Activated CD4-positive, alpha-beta memory T cell treated with anti-CD3 and anti-CD28 coated beads, Interleukin-2, amount 10 ng/mL, durations not matched to agents 7 days and 5 days (primary cell): ENCODE results near the gene MICALL1. TPM values are rescaled to one million over a fixed set of nuclear protein-coding genes. Genes with fewer than 3 reads are reported as not detected.
A peak's percentile ranks its signal among the peaks of the same experiment; 100 is the strongest.

ENCODE experiments used
- CTCF ChIA-PET: fragments of 350-600 bp; sonication (Branson Sonifier 250); formaldehyde crosslinking; loops from one replicate; lab custom pipeline; 2021; ENCODE audit warnings: antibody characterized with exemption, inconsistent platforms; lab: Charles Lee
- POLR2A ChIA-PET: fragments of 350-600 bp; sonication (Branson Sonifier 250); formaldehyde crosslinking; loops from one replicate; lab custom pipeline; 2021; ENCODE audit warnings: antibody characterized with exemption; lab: Charles Lee
- DNase-seq: peaks from one replicate; pipeline ENCODE4 v3.0.0-alpha.2; 2020
- H3K27ac Mint-ChIP-seq: one replicate; pipeline ENCODE4 v1.8.0; 2021; ENCODE audit warnings: mild to moderate bottlenecking, mixed read lengths
- H3K27me3 Mint-ChIP-seq: one replicate; pipeline ENCODE4 v1.8.0; 2021; ENCODE audit warnings: mixed read lengths
- H3K36me3 Mint-ChIP-seq: one replicate; pipeline ENCODE4 v1.8.0; 2021; ENCODE audit warnings: low read depth, mixed read lengths
- H3K4me1 Mint-ChIP-seq: one replicate; pipeline ENCODE4 v1.8.0; 2021; ENCODE audit warnings: mixed read lengths
- H3K4me3 Mint-ChIP-seq: one replicate; pipeline ENCODE4 v1.8.0; 2021; ENCODE audit warnings: mild to moderate bottlenecking, mixed read lengths
- H3K9me3 Mint-ChIP-seq: one replicate; pipeline ENCODE4 v1.8.0; 2021; ENCODE audit warnings: mixed read lengths
- total RNA-seq, 2 experiments: library from RNA; stranded (reverse); gene quantifications; one replicate each; pipeline ENCODE4 v1.2.3, GENCODE V29; 2021

The MICALL1 gene
- total RNA-seq, 2 experiments from 2014 or later: 21.8 to 24.1 TPM

DNA sequence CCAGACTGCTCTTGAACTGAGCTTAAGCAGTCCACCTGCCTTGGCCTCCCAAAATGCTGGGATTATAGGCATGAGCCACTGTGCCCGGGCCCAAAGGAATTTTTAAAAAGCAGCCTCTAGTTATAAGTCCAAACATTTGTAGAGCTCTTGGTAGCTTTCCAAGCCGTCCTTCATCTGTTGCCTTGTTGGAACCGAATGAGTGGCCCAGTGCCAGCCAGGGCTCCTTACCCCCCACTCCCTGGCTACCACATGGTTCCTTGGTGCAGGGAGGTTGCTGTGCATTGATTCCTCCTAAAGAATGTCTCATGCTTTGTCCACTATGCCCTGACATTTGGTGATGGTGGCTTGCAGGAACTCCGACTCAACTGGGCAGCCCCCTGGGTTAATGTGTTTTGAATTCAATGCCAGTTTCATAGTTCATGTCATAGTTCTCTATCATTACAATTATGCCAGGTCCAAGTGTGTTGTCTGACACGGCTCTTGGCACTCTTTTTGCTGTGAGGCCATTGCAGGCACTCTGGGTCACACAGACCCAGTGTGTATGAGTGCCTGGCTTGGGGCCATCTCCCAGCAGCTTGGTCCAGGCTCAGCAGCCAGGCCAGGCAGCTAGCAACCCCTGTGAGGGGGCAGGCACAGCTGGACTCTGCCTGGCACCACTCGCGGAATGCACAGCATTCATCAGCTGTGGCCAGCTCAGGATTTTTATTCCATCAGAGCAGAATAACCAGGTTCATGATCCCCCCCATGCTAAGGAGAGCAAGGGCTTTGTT lies 13.3 kb upstream of the MICALL1 start:
- no peak for DNase-seq
- Mint-ChIP-seq H3K27ac (no peak overlapping the region), H3K4me1 (peaks cover 29% of the 10 kb centered on the region), H3K27me3 (no peaks in the 10 kb centered on the region), H3K4me3 (no peak overlapping the region), H3K9me3 (no peaks in the 10 kb centered on the region), H3K36me3 (peaks cover 26% of the 10 kb centered on the region)
- ChIA-PET POLR2A (interaction anchor here (0.7 to 1.6 kb wide), 3 partner anchors 12 to 85 kb away, joined by 3 read pairs; partner anchors contain the start of genes GCAT and MICALL1), CTCF (interaction anchor here (0.6 to 2.0 kb wide), 4 partner anchors 29 to 72 kb away, joined by 3 to 4 read pairs (median 4); no protein-coding TSS in a partner anchor)

DNA sequence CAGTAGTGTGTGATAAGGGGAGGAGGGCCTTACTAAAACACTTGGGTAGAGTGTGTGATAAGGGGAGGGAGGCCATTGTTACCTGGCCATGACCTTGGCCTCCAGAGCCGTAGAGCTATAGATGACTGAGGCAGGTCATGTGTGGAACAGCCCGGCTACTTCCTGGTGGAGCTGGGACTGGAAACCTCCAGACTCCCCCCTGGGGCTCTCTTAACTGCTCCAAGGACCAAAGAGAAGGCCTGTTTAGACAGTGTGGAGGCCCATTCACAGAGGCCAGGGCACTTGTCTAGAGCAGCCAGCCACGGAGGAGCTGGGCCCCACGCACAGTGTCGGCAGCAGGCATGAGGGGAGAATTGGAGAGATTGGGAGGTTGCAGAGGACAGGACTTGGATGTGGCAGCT lies 12.5 kb upstream of the MICALL1 start:
- peaks cover 18% of the 10 kb centered on the region for H3K36me3 Mint-ChIP-seq
- H3K27me3 Mint-ChIP-seq: no peaks in the 10 kb centered on the region
- H3K4me1 Mint-ChIP-seq: peaks cover 33% of the 10 kb centered on the region
- CTCF ChIA-PET: interaction anchor here (1.5 to 2.0 kb wide), 3 partner anchors 30 to 72 kb away, joined by 3 to 4 read pairs (median 4); no protein-coding TSS in a partner anchor
- H3K27ac Mint-ChIP-seq: peak overlapping the region; percentile 33
- DNase-seq: no peak
- no peak overlapping the region for H3K4me3 Mint-ChIP-seq
- POLR2A ChIA-PET: interaction anchor here (1.4 kb wide), 1 partner anchor 86 kb away, joined by 3 read pairs; the partner anchor contains the start of gene GCAT
- no peaks in the 10 kb centered on the region for H3K9me3 Mint-ChIP-seq

DNA sequence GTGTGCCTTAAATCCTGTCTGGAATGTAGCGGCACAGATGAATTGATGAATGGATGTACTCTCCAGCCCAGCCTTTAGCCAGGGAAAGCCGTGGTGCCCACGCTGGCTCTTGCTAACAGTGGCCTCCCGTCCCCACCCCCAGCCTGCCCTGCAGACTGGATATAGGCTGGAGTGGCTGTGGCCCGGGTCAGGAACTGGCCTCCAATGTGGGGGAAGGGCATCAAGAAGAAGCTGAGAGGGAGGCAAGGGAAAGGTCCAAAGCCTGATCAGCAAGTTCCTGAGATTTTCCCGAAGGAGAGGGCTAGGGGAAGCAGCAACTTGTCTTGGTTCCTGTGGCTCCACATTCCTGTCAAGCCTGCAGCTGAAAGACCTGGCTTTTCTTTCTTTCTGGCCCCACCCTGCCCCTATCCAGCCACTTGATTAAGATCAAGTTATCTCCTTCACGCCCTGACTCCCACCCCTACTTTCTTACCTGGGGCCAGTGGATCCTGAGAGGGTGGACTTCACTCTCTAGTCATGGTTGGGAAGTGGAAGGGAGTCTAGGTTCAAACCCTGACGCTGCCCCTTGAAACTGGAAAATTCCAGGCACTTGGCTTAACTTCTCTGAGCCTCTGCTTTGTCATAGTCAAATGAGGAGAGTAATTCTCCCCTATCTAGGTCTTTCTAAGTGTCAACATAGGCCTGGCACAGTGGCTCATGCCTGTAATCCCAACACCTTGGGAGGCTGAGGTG lies 11.0 kb upstream of the MICALL1 start:
- POLR2A ChIA-PET: interaction anchor here (1.5 to 2.9 kb wide), 2 partner anchors 8 to 11 kb away, joined by 4 to 45 read pairs; partner anchors contain the start of gene MICALL1
- Mint-ChIP-seq H3K9me3 (no peaks in the 10 kb centered on the region), H3K4me3 (no peak overlapping the region), H3K36me3 (peaks cover 9% of the 10 kb centered on the region), H3K27ac (peak overlapping the region; percentile 69), H3K4me1 (peaks cover 33% of the 10 kb centered on the region), H3K27me3 (no peaks in the 10 kb centered on the region)
- CTCF ChIA-PET: interaction anchor here (0.5 to 2.3 kb wide), 5 partner anchors 8 to 76 kb away, joined by 3 to 9 read pairs (median 4); no protein-coding TSS in a partner anchor
- no peak for DNase-seq

DNA sequence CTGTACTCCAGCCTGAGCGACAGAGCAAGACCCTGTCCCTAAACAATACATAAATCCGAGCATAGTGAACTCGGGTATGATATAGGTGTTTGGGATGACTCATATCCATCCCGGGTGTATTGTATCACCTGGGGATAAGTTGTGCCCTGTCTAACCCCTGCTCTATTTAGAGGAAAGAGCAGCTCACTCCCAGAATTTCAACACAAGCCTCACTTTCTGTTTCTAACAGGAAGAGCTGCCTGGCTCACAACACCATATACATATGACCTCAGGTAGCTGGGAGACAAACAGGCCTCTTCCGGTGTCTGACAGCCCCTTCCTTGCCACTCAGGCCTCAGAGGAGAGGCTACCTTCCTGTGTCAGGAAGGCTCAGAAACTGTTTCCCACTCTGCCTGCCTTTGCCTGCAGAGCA lies 9.9 kb upstream of the MICALL1 start:
- no peaks in the 10 kb centered on the region for H3K9me3 Mint-ChIP-seq
- H3K27me3 Mint-ChIP-seq: no peaks in the 10 kb centered on the region
- POLR2A ChIA-PET: interaction anchor here (0.7 to 2.9 kb wide), 8 partner anchors 9 to 411 kb away, joined by 3 to 45 read pairs (median 3); partner anchors contain the start of genes C22orf23, MICALL1 and POLR2F
- peak overlapping the region; percentile 22 for H3K4me3 Mint-ChIP-seq
- DNase-seq: peak; percentile 73
- peaks cover 7% of the 10 kb centered on the region for H3K36me3 Mint-ChIP-seq
- H3K27ac Mint-ChIP-seq: peak overlapping the region; percentile 94
- CTCF ChIA-PET: interaction anchor here (0.6 to 2.4 kb wide), 9 partner anchors 9 to 253 kb away, joined by 3 to 15 read pairs (median 4); partner anchors contain the start of gene MICALL1
- peaks cover 34% of the 10 kb centered on the region for H3K4me1 Mint-ChIP-seq

DNA sequence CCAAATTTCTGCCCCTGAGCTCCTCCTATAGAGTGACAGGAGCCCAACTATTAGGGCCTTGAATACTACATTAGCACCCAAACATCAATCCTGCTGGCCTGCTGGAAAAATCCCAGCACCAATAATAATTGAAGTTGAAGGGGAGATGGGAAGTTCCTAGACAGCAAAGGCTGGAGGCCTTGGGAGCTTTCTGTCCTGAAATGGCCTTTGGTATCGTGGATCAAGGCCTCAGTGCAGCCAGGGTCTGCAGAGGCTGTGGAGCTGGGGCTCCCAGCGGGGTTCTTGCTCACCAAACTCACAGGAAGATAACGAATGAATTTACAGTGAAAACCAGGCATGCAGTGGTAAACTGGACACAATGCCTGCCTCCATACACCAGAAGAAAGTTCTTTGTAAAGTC lies 9.2 kb upstream of the MICALL1 start:
- POLR2A ChIA-PET: interaction anchor here (0.8 to 2.9 kb wide), 7 partner anchors 10 to 57 kb away, joined by 3 to 45 read pairs (median 3); partner anchors contain the start of genes C22orf23, MICALL1 and POLR2F
- no peaks in the 10 kb centered on the region for H3K9me3 Mint-ChIP-seq
- peak overlapping the region; percentile 94 for H3K27ac Mint-ChIP-seq
- H3K4me1 Mint-ChIP-seq: peaks cover 38% of the 10 kb centered on the region
- H3K4me3 Mint-ChIP-seq: no peak overlapping the region
- H3K27me3 Mint-ChIP-seq: no peaks in the 10 kb centered on the region
- peaks cover under 1% of the 10 kb centered on the region for H3K36me3 Mint-ChIP-seq
- no peak for DNase-seq
- CTCF ChIA-PET: interaction anchor here (1.3 to 2.4 kb wide), 5 partner anchors 9 to 78 kb away, joined by 3 to 15 read pairs (median 7); partner anchors contain the start of gene MICALL1

DNA sequence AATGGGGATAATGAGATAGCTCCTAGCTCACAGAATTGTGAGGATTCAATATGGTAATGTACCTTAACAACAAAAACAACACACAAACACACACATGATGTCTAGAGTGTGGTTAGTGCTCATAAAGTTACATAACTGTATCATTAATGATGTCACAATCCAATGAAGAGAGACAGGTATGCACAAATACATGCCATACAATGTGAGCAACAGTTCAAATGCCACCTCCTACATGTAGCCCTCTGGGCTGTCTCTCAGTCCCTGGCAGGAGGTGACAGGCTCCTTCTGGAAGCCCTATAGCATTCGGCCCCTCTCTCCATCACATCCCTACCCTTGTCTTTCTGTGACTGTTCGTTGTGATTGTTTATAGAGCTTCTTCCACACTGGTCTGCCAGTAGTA lies 8.3 kb upstream of the MICALL1 start:
- no peak overlapping the region for H3K4me3 Mint-ChIP-seq
- no peaks in the 10 kb centered on the region for H3K36me3 Mint-ChIP-seq
- ChIA-PET CTCF (interaction anchor here (0.7 to 2.4 kb wide), 5 partner anchors 8 to 199 kb away, joined by 3 to 15 read pairs (median 7); partner anchors contain the start of gene MICALL1), POLR2A (interaction anchor here (2.9 kb wide), 1 partner anchor 9 kb away, joined by 45 read pairs; the partner anchor contains the start of gene MICALL1)
- no peak for DNase-seq
- no peaks in the 10 kb centered on the region for H3K9me3 Mint-ChIP-seq
- H3K27me3 Mint-ChIP-seq: no peaks in the 10 kb centered on the region
- H3K27ac Mint-ChIP-seq: no peak overlapping the region
- H3K4me1 Mint-ChIP-seq: peaks cover 38% of the 10 kb centered on the region

DNA sequence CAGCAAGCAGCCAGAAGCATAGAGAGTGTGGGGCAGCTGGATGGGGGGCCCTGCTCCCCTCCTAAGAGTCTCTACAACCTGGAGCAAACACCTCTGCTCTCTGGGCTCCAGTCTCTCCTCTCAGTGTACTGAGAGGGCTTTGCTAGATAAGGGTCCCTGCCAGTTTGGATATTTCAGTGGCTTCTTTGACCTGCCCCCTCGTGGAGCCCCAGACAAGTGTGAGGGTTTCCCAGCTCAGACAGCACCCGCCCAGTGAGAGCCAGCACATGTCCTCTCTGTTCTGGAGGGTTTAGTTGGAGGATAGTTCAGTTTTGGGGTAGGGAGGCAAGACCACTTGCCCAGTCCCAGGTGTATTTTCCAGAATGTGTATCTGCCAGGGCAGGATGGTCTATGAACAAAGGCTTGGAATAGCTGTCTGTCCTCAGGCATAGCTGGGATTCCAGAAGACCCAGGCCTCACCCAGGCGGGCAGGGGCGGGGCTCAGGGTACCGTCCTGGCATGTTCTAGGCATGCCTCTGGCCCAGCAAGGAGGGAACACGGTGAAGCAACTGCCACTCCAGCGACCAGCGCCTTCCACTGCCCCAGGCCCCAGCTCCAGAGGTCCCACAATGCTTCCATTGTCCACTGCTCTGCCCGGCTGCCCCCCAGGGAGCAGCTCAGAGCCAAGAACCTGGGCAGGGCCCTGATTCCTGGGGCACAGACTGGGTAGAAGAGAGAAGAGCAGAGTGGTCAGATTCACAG lies 7.5 kb upstream of the MICALL1 start:
- Mint-ChIP-seq H3K4me3 (no peak overlapping the region), H3K4me1 (peaks cover 38% of the 10 kb centered on the region), H3K36me3 (no peaks in the 10 kb centered on the region), H3K27me3 (no peaks in the 10 kb centered on the region), H3K27ac (no peak overlapping the region), H3K9me3 (no peaks in the 10 kb centered on the region)
- POLR2A ChIA-PET: no interaction called here
- no peak for DNase-seq
- CTCF ChIA-PET: interaction anchor here (1.4 kb wide), 1 partner anchor 36 kb away, joined by 5 read pairs; no protein-coding TSS in a partner anchor

DNA sequence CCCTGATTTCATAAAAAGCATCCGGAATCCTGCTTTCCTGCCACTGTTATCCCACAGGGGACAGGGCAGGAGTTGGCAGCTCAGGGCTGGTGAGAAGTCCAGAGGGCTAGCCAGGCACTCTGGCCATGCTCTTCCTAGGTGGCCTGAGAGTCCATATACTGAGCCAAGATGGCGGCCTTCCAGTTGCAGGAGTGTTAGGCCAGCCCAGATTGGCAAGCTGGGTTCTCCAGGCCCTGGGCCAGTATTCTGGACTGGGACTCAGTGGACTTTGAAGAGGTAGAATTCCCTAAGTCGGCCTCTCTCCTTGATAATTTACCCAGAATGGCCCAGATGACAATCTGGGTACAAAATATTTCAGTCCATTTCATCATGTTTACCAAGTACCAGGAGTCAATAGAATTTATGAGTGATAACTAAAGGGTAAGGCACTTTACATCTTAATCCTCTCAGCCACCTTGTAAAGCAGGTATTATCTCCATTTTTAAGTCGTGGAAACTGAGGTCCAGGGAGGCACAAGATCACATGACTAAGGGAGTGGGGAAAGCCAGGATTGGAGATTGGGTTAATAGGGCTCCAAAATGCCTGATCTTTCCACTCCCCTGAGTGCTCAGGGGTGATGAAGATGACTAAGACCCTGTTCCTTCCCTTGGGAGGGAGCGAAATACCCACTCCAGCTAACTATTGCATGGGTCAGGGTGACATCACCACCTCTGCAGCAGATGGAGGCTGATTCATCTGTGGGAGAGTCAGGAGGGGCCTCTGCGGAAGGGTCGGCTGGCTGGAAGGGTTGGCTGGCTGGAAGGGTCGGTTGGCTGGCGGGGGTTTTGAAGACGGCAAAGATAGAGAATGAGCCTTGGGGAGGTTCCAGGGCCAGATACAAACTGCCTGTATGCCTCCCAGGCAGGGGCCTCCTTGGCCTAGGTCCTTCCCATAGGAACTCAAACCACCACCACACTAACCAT lies 1.2 kb upstream of the MICALL1 start:
- H3K9me3 Mint-ChIP-seq: no peaks in the 10 kb centered on the region
- POLR2A ChIA-PET: interaction anchor here (0.6 to 3.2 kb wide), 4 partner anchors 8 to 880 kb away, joined by 3 to 45 read pairs (median 4); no protein-coding TSS in a partner anchor
- CTCF ChIA-PET: interaction anchor here (0.7 to 1.9 kb wide), 9 partner anchors 8 to 86 kb away, joined by 3 to 15 read pairs (median 5); partner anchors contain the start of genes C22orf23 and POLR2F
- peak overlapping the region; percentile 71 for H3K4me3 Mint-ChIP-seq
- peaks cover 28% of the 10 kb centered on the region for H3K4me1 Mint-ChIP-seq
- H3K36me3 Mint-ChIP-seq: no peaks in the 10 kb centered on the region
- no peaks in the 10 kb centered on the region for H3K27me3 Mint-ChIP-seq
- peak overlapping the region; percentile 55 for H3K27ac Mint-ChIP-seq
- DNase-seq: no peak

DNA sequence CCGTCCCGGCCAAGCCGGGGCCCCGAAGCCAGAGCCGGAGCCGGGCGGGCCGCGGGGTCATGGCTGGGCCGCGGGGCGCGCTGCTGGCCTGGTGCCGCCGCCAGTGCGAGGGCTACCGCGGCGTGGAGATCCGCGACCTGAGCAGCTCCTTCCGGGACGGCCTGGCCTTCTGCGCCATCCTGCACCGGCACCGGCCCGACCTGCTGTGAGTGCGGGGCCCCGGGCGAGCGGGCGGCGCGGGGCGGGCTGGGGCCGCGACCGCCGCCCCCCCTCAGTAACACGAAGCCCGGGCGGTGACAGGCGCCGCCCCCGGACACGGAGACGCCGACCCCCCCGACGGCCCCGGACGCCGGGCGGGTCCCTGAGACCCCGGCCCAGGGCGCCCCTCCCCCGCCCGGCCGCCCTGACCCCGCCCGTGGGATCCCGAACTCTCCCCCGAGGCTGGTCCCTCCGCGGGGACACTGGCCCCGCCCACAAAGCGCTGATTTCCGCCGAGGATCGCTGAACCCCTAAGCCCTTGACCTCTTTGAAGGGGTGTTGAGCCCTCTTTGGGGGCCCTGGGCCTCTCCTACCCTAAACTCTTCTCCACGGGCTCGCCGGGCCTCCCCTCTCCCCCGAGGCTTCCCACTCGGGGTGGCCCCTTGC lies 389 bp downstream of the MICALL1 start:
- H3K9me3 Mint-ChIP-seq: no peaks in the 10 kb centered on the region
- H3K27ac Mint-ChIP-seq: peak overlapping the region; percentile 73
- POLR2A ChIA-PET: interaction anchor here (0.8 to 3.2 kb wide), 7 partner anchors 10 to 62 kb away, joined by 3 to 45 read pairs (median 4); partner anchors contain the start of genes ANKRD54, C22orf23 and POLR2F
- DNase-seq: peak; percentile 55
- no peaks in the 10 kb centered on the region for H3K36me3 Mint-ChIP-seq
- peak overlapping the region; percentile 74 for H3K4me3 Mint-ChIP-seq
- H3K27me3 Mint-ChIP-seq: no peaks in the 10 kb centered on the region
- peaks cover 24% of the 10 kb centered on the region for H3K4me1 Mint-ChIP-seq
- CTCF ChIA-PET: interaction anchor here (1.1 to 1.9 kb wide), 5 partner anchors 10 to 82 kb away, joined by 4 to 15 read pairs (median 7); partner anchors contain the start of genes C22orf23 and POLR2F
